Measurements from ENCODE around the gene UBE2J2. TPM values are rescaled to one million over a fixed set of nuclear protein-coding genes. Genes with fewer than 3 reads are reported as not detected.
"Not testable (repeated sequence)": the region's sequence is repeated elsewhere in the genome, so short reads cannot be mapped to it uniquely, and the experiment has no call there.

Gene UBE2J2
- total RNA-seq, 2 donors from 2014 or later: 23.6 to 39.2 TPM

- H3K4me1 ChIP-seq: peaks cover 37% of the 10 kb centered on the region
Measured at GRCh38 chr1:1317420-1317819, 43.8 kb upstream of the UBE2J2 start.

GRCh38 chr1:1316199-1316598 is 42.5 kb upstream of the UBE2J2 start:
- peaks cover 9 to 32% of the 10 kb centered on the region in 2 donors for H3K36me3 ChIP-seq (replicated peaks in 1 of 2; ENCODE audit: insufficient read depth in 1 of 2, low read depth in 2 of 2)
- H3K4me3 ChIP-seq; intact Hi-C loops (cut with DNase I); DNase-seq; H3K9me3 ChIP-seq; ATAC-seq; H3K27me3 ChIP-seq; H3K27ac ChIP-seq: not testable (repeated sequence)
- H3K4me1 ChIP-seq: peaks cover 26% of the 10 kb centered on the region
- 89% methylated on average over 8 of the region's 8 CpGs for WGBS, 2 donors

More at GRCh38 chr1:1317420-1317819, 43.8 kb upstream of the UBE2J2 start:
- ATAC-seq (no peak), DNase-seq (no peak)
- Histone ChIP-seq H3K27ac (peak overlapping the region in 2 of 4 donors; percentile 73 to 77), H3K27me3 (no peaks in the 10 kb centered on the region), H3K4me3 (no peak overlapping the region), H3K36me3 (replicated peaks in 1 of 2; ENCODE audit: insufficient read depth in 1 of 2, low read depth in 2 of 2) (peaks cover 9 to 23% of the 10 kb centered on the region in 2 donors), H3K9me3 (no peaks in the 10 kb centered on the region)
- intact Hi-C loops (cut with DNase I): no loop called here
- no peak for TF ChIP-seq CTCF (IDR thresholded peaks at IDR 0.05)
- no peak for TF ChIP-seq POLR2A (IDR thresholded peaks at IDR 0.05)
- 87 to 93% methylated on average over 6 of the region's 6 CpGs for WGBS, 2 donors

- Histone ChIP-seq H3K9me3 (no peaks in the 10 kb centered on the region), H3K4me3 (no peak overlapping the region), H3K36me3 (replicated peaks in 1 of 2; ENCODE audit: insufficient read depth in 1 of 2, low read depth in 2 of 2) (peaks cover 9 to 32% of the 10 kb centered on the region in 2 donors), H3K4me1 (peaks cover 22% of the 10 kb centered on the region), H3K27me3 (no peaks in the 10 kb centered on the region), H3K27ac (no peak overlapping the region)
- DNase-seq: no peak
- TF ChIP-seq CTCF (IDR thresholded peaks at IDR 0.05) (no peak), POLR2A (IDR thresholded peaks at IDR 0.05) (no peak)
- intact Hi-C loops (cut with DNase I): no loop called here
- WGBS, 2 donors: 82 to 88% methylated on average over 7 to 13 of the region's 26 CpGs
- ATAC-seq: no peak
Measured at GRCh38 chr1:1315435-1315954, 41.8 kb upstream of the UBE2J2 start.

GRCh38 chr1:1314678-1315335 is 41.2 kb upstream of the UBE2J2 start:
- TF ChIP-seq CTCF (IDR thresholded peaks at IDR 0.05) (no peak), POLR2A (IDR thresholded peaks at IDR 0.05) (no peak)
- H3K27ac ChIP-seq: no peak overlapping the region
- no peaks in the 10 kb centered on the region for H3K27me3 ChIP-seq
- DNase-seq (no peak), ATAC-seq (no peak)
- H3K36me3 ChIP-seq (replicated peaks in 1 of 2; ENCODE audit: insufficient read depth in 1 of 2, low read depth in 2 of 2): peaks cover 9 to 32% of the 10 kb centered on the region in 2 donors
- peaks cover 28% of the 10 kb centered on the region for H3K4me1 ChIP-seq
- intact Hi-C loops (cut with DNase I): no loop called here
- WGBS, 2 donors: 89 to 92% methylated on average over 15 to 23 of the region's 23 CpGs
- no peaks in the 10 kb centered on the region for H3K9me3 ChIP-seq
- H3K4me3 ChIP-seq: no peak overlapping the region

- peaks cover 9 to 32% of the 10 kb centered on the region in 2 donors for H3K36me3 ChIP-seq (replicated peaks in 1 of 2; ENCODE audit: insufficient read depth in 1 of 2, low read depth in 2 of 2)
- no peak for DNase-seq
- intact Hi-C loops (cut with DNase I): no loop called here
- no peak for ATAC-seq
- peaks cover 34% of the 10 kb centered on the region for H3K4me1 ChIP-seq
- TF ChIP-seq CTCF (IDR thresholded peaks at IDR 0.05) (no peak), POLR2A (IDR thresholded peaks at IDR 0.05) (no peak)
- H3K27me3 ChIP-seq: no peaks in the 10 kb centered on the region
- no peaks in the 10 kb centered on the region for H3K9me3 ChIP-seq
- no peak overlapping the region for H3K27ac ChIP-seq
- WGBS, 2 donors: 79 to 85% methylated on average over 3 to 10 of the region's 15 CpGs
- H3K4me3 ChIP-seq: no peak overlapping the region
Measured at GRCh38 chr1:1314237-1314586, 40.6 kb upstream of the UBE2J2 start.

All from body of pancreas (tissue), 4 donors.